HUES48 (cell line): ENCODE data around the gene NIM1K.

Experiments used
- H3K27ac ChIP-seq: one replicate; pipeline ENCODE4 v1.7.0; 2013; ENCODE audit warnings: low read depth, low read length, inconsistent platforms
- H3K27me3 ChIP-seq: 2 replicates; pipeline ENCODE4 v1.6.1; 2013; ENCODE audit warnings: mild to moderate bottlenecking, low read length; ENCODE audit not compliant: control insufficient read depth, insufficient read depth
- H3K36me3 ChIP-seq: 2 replicates; pipeline ENCODE4 v1.6.1; 2013; ENCODE audit warnings: low read length; ENCODE audit not compliant: control insufficient read depth, insufficient read depth
- H3K4me1 ChIP-seq: 2 replicates; pipeline ENCODE4 v1.6.1; 2013; ENCODE audit warnings: mild to moderate bottlenecking, low read length; ENCODE audit not compliant: control insufficient read depth, insufficient read depth
- H3K4me3 ChIP-seq: 2 replicates; pipeline ENCODE4 v1.5.1; 2013; ENCODE audit warnings: mild to moderate bottlenecking, low read depth, low read length
- H3K9ac ChIP-seq: 2 replicates; pipeline ENCODE4 v1.6.1; 2013; ENCODE audit warnings: mild to moderate bottlenecking, low read depth, low read length, moderate library complexity
- H3K9me3 ChIP-seq: 2 replicates; pipeline ENCODE4 v1.6.1; 2013; ENCODE audit warnings: low read length; ENCODE audit not compliant: control insufficient read depth, insufficient read depth

The NIM1K gene

GRCh38 chr5:43208658-43209057, 16.6 kb downstream of the NIM1K start:
- Histone ChIP-seq H3K9ac (no peak overlapping the region), H3K36me3 (no peaks in the 10 kb centered on the region), H3K27ac (no peak overlapping the region), H3K27me3 (no peaks in the 10 kb centered on the region), H3K4me1 (peaks cover 10% of the 10 kb centered on the region), H3K9me3 (no peaks in the 10 kb centered on the region), H3K4me3 (no peak overlapping the region)

GRCh38 chr5:43209060-43209459, 17.0 kb downstream of the NIM1K start:
- no peak overlapping the region for H3K27ac ChIP-seq
- peaks cover 10% of the 10 kb centered on the region for H3K4me1 ChIP-seq
- no peak overlapping the region for H3K4me3 ChIP-seq
- H3K27me3 ChIP-seq: no peaks in the 10 kb centered on the region
- no peak overlapping the region for H3K9ac ChIP-seq
- no peaks in the 10 kb centered on the region for H3K36me3 ChIP-seq
- H3K9me3 ChIP-seq: no peaks in the 10 kb centered on the region

GRCh38 chr5:43209833-43210232, 17.8 kb downstream of the NIM1K start:
- H3K36me3 ChIP-seq: no peaks in the 10 kb centered on the region
- no peak overlapping the region for H3K27ac ChIP-seq
- H3K4me1 ChIP-seq: peaks cover 10% of the 10 kb centered on the region
- no peak overlapping the region for H3K9ac ChIP-seq
- no peaks in the 10 kb centered on the region for H3K9me3 ChIP-seq
- no peaks in the 10 kb centered on the region for H3K27me3 ChIP-seq
- no peak overlapping the region for H3K4me3 ChIP-seq

GRCh38 chr5:43210570-43210969, 18.5 kb downstream of the NIM1K start:
- no peak overlapping the region for H3K27ac ChIP-seq
- H3K27me3 ChIP-seq: no peaks in the 10 kb centered on the region
- no peak overlapping the region for H3K4me3 ChIP-seq
- H3K9ac ChIP-seq: no peak overlapping the region
- no peaks in the 10 kb centered on the region for H3K9me3 ChIP-seq
- no peaks in the 10 kb centered on the region for H3K36me3 ChIP-seq
- peaks cover 10% of the 10 kb centered on the region for H3K4me1 ChIP-seq

GRCh38 chr5:43213951-43214350, 21.9 kb downstream of the NIM1K start:
- Histone ChIP-seq H3K4me1 (peaks cover 5% of the 10 kb centered on the region; the same call in 1 of the 2 replicates), H3K4me3 (no peak overlapping the region), H3K27me3 (no peaks in the 10 kb centered on the region), H3K27ac (no peak overlapping the region), H3K9ac (no peak overlapping the region), H3K9me3 (no peaks in the 10 kb centered on the region), H3K36me3 (no peaks in the 10 kb centered on the region)

GRCh38 chr5:43215073-43215631, 23.1 kb downstream of the NIM1K start:
- H3K27me3 ChIP-seq: no peaks in the 10 kb centered on the region
- H3K4me3 ChIP-seq: no peak overlapping the region
- H3K27ac ChIP-seq: no peak overlapping the region
- no peaks in the 10 kb centered on the region for H3K9me3 ChIP-seq
- no peak overlapping the region for H3K9ac ChIP-seq
- H3K4me1 ChIP-seq: 0 out of 2 replicates have a peak, but pooled peaks cover 3% of the 10 kb centered on the region
- H3K36me3 ChIP-seq: no peaks in the 10 kb centered on the region

- H3K27ac ChIP-seq: no peak overlapping the region
- no peaks in the 10 kb centered on the region for H3K9me3 ChIP-seq
- no peak overlapping the region for H3K9ac ChIP-seq
- H3K4me1 ChIP-seq: no peaks in the 10 kb centered on the region
- H3K27me3 ChIP-seq: no peaks in the 10 kb centered on the region
- H3K36me3 ChIP-seq: no peaks in the 10 kb centered on the region
- no peak overlapping the region for H3K4me3 ChIP-seq
Measured at GRCh38 chr5:43216941-43217340, 24.9 kb downstream of the NIM1K start.

- H3K4me3 ChIP-seq: no peak overlapping the region
- H3K36me3 ChIP-seq: no peaks in the 10 kb centered on the region
- no peak overlapping the region for H3K9ac ChIP-seq
- H3K9me3 ChIP-seq: no peaks in the 10 kb centered on the region
- H3K27me3 ChIP-seq: no peaks in the 10 kb centered on the region
- no peaks in the 10 kb centered on the region for H3K4me1 ChIP-seq
- no peak overlapping the region for H3K27ac ChIP-seq
Measured at GRCh38 chr5:43219120-43219519, 27.1 kb downstream of the NIM1K start.

- Histone ChIP-seq H3K27me3 (no peaks in the 10 kb centered on the region), H3K27ac (no peak overlapping the region), H3K36me3 (no peaks in the 10 kb centered on the region), H3K4me1 (no peaks in the 10 kb centered on the region), H3K9ac (no peak overlapping the region), H3K9me3 (no peaks in the 10 kb centered on the region), H3K4me3 (no peak overlapping the region)
Measured at GRCh38 chr5:43221502-43221901, 29.5 kb downstream of the NIM1K start.

GRCh38 chr5:43225649-43226245, 33.7 kb downstream of the NIM1K start:
- Histone ChIP-seq H3K4me1 (no peaks in the 10 kb centered on the region), H3K27me3 (no peaks in the 10 kb centered on the region), H3K27ac (no peak overlapping the region), H3K4me3 (no peak overlapping the region), H3K9me3 (no peaks in the 10 kb centered on the region), H3K36me3 (no peaks in the 10 kb centered on the region), H3K9ac (no peak overlapping the region)

- H3K27me3 ChIP-seq: no peaks in the 10 kb centered on the region
- H3K4me3 ChIP-seq: no peak overlapping the region
- H3K9ac ChIP-seq: no peak overlapping the region
- no peaks in the 10 kb centered on the region for H3K4me1 ChIP-seq
- H3K36me3 ChIP-seq: no peaks in the 10 kb centered on the region
- H3K9me3 ChIP-seq: no peaks in the 10 kb centered on the region
- no peak overlapping the region for H3K27ac ChIP-seq
Measured at GRCh38 chr5:43227655-43228054, 35.6 kb downstream of the NIM1K start.
